ENCODE results near the gene FGR.
A peak's percentile ranks its signal among the peaks of the same experiment; 100 is the strongest.
"Not testable (repeated sequence)": the region's sequence is repeated elsewhere in the genome, so short reads cannot be mapped to it uniquely, and the experiment has no call there.

The FGR gene

DNA sequence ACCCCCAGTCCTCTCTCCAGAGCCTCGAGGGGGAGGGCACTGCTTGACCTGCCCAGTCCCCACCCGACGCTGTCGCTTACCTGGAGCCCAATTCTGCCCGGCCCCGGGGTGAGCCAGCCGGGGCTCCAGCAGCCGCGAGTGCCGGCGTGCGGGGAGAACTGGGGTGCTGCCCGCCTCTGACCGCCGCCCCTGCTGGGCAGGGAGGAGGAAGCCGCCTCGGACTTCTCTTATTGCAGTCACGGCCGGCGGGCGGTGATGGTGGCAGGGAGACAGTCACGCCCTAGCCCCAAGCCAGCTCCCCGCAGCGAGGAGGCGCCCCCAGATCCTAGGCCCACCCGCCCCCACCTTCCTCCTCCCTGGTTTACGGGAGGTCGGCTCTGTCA is at the start of gene FGR:
TSS of gene FGR (minus strand) at position 201 of the 383 bp plus-strand sequence. CDS start 11,269 bp downstream, outside the sequence.
- DNase-seq (ENCODE audit: low read depth), result no peak

DNA sequence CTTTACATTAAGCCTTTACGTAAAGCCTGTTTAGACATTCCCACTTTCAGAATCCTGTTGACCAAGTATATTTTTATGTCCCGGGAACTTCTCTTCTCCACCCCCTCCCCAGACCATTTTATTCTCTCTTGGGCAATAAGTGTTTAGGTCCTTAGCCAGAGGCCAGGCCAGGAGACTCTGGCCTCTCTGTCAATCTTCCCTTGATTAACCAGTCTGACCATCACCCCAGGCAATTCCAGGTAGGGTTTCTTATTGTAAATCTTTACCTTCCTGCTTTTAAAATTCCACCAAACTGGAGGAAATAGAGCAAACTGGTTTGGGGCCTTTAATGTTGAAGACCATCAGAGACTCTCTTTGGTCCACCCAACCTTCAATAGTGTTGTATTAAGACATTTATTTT is 49.2 kb upstream of the FGR start:
- DNase-seq (ENCODE audit: low read depth), result no peak

DNA sequence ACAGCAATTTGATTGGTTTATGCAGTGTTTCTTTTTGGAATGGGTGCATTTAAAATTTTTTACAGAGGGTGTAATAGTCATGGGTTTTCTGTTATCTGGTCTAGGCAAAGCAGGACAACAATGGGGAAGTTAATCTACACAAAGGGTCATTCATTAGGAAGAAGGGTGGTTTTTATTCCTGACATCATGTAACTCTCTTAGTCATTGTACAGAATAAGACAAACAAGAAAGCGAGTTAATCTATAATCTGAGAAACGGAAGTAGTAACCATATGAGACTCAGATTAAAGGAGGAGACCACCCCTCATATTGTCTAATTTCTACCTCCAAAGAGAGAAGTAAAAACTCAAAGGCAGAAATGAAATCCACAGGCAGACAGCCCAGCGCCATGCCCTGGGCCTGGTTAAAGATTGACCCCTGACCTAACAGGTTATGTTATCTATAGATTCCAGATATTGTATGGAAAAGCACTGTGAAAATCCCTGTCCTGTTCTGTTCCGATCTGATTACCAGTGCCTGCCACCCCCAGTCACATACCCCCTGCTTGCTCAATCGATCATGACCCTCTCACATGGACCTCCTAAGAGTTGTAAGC is 47.5 kb upstream of the FGR start:
- DNase-seq (ENCODE audit: low read depth), result no peak

DNA sequence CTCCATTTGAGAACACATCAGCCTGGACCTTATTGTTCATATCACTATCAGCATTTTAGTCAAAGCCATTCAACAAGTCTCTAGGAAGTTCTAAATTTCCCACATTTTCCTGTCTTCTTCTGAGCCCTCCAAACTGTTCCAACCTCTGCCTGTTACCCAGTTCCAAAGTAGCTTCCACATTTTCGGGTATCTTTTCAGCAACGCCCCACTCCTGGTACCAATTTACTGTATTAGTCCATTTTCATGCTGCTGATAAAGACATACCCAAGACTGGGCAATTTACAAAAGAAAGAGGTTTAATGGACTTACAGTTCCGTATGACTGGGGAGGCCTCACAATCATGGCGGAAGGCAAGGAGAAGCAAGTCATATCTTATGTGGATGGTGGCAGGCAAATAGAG is 46.6 kb upstream of the FGR start:
- DNase-seq (ENCODE audit: low read depth), result not testable (repeated sequence)

DNA sequence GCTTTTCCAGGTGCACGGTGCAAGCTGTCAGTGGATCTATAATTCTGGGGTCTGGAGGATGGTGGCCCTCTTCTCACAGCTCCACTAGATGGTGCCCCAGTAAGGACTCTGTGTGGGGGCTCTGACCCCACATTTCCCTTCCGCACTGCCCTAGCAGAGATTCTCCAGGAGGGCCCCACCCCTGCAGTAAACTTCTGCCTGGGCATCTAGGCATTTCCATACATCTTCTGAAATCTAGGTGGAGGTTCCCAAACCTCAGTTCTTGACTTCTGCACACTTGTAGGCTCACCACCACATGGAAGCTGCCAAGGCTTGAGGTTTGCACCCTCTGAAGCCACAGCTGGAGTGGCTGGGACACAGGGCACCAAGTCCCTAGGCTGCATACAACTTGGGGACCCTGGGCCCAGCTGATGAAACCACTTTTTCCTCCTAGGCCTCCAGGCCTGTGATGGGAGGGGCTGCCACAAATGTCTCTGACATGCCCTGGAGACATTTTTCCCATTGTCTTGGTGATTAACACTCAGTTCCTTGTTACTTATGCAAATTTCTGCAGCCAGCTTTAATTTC is 45.3 kb upstream of the FGR start:
- not testable (repeated sequence) for DNase-seq (ENCODE audit: low read depth)

- no peak for DNase-seq (ENCODE audit: low read depth)
Observed at GRCh38 chr1:27678747-27679146, 43.8 kb upstream of the FGR start.

DNA sequence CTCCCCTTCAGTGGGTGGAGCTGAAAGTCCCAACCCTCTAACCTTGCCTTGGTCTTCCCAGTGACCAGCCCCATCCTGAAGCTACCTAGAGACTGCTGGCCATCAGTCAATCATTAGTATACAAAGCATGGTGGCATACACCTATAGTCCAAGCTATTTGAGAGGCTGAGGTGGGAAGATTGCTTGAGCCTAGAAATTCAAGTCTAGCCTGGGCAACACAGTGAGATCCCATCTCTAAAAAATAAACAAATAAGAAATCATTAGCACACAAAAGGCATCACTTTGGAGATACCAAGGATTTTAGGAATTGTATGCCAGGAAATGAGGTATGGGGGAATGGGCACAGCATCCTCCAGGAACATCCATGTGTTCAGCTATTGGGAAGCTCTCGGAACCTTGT is 41.4 kb upstream of the FGR start:
- no peak for DNase-seq (ENCODE audit: low read depth)

DNA sequence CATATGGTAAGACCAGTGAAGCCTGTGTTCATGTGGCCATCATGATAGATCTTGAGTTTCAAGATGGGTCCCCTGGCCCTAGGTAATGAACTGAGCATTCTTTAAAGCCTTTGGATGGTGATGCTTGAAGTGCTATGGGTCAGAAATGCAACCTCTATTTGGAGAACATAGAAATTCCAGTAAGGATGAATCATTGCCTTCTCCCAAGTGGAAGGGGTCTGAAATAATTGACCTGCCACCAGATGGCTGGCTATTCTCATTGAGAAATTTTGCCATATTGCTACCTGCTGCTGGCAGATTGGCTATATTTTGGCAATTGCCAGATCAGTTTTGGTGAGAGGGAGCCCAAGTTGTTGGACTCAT is 37.7 kb upstream of the FGR start:
- no peak for DNase-seq (ENCODE audit: low read depth)

DNA sequence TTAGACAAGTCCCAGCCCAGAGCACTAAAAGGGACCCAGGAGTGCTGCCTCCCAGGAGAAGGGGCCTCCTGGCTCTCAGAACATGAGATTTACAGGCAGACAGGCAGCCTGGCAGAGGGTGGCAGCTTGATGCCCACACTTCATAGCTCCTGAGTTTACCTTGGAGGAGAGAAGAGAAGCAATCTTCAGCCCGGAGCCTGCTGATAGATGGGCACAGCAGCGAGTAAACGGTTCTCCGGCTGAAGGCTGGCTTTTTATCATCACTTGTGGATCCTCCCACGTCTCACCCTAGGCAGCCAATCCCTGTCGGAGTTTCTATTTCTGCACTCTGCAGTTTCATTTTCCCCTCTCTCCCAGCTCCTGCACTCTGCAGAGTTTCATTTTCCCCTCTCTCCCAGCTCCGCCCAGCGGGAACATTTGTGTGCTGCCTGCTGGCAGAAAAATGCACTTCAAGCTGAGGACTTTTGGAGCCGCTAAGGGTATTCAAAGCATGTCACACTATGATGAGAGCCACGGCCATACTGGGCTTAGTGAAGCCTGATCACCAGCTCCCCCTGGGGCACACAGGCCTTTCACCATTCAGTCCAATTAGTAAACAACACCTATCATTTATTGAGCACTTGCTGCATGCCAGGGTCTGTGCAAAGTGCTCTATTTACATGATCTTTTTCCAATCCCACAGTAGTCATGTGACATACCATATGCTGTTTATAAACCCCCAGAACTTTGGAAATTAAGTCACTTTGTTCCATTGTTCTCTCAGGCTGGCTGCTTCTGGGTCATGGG is 37.2 kb upstream of the FGR start, which contains the start of gene IFI6:
TSS of gene IFI6 (minus strand) at position 229 of the 786 bp plus-strand sequence. CDS start 2,878 bp downstream, outside the sequence.
- DNase-seq (ENCODE audit: low read depth), result peak; percentile 54

- DNase-seq (ENCODE audit: low read depth), result no peak
Observed at GRCh38 chr1:27669876-27670275, 34.9 kb upstream of the FGR start.

GRCh38 chr1:27668808-27669723 is 34.1 kb upstream of the FGR start:
- DNase-seq (ENCODE audit: low read depth), result peak; percentile 71

DNA sequence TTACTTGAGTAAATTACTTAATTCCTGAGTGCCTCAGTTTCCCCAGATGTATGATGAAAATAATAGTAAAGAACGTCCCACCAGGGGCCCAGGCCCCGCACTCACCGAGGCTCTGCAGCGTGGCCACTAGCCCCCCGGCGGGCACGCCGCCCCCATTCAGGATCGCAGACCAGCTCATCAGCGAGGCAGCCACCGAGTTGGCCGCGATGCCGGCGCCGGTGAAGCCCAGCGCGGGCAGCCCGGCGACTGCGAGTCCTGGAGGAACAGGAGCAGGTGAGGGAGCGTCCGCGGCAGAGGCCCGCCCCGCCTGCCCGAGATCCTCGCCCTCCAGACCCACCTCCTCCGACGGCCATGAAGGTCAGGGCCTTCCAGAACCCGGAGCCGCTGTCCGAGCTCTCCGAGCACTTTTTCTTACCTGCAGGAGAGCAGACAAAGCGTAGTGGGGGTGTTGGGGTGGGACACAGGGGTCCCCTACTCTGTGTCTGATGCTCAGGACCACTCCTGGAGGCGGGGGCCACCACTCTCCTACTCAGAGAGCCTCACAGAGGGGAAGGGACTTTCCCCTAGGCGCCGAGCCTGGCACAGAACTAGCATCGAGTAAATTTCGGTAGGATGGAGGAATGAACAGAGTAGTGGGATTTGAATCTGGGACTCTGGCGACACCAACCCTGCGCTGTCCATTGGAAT is 33.3 kb upstream of the FGR start:
- DNase-seq (ENCODE audit: low read depth), result no peak

GRCh38 chr1:27666791-27667254 is 31.8 kb upstream of the FGR start:
- no peak for DNase-seq (ENCODE audit: low read depth)

DNA sequence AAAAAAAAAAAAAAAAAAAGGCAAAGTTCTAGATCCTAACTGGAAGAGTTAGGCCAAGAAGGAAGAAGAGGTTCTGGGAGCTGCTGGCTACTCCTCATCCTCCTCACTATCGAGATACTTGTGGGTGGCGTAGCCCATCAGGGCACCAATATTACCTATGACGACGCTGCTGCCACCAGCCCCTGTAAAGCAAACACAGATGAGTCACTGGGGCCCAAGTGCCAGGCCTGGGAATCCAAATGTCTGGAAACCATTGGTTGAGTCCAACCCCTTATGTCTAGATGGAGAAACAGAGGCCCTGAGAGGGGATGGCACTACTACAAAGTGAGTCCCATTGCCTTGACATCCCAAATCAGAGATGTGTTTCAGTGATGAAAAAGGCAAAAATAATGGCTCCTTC is 31.3 kb upstream of the FGR start:
- DNase-seq (ENCODE audit: low read depth), result no peak

- no peak for DNase-seq (ENCODE audit: low read depth)
Observed at GRCh38 chr1:27665016-27665651, 30.1 kb upstream of the FGR start.

DNA sequence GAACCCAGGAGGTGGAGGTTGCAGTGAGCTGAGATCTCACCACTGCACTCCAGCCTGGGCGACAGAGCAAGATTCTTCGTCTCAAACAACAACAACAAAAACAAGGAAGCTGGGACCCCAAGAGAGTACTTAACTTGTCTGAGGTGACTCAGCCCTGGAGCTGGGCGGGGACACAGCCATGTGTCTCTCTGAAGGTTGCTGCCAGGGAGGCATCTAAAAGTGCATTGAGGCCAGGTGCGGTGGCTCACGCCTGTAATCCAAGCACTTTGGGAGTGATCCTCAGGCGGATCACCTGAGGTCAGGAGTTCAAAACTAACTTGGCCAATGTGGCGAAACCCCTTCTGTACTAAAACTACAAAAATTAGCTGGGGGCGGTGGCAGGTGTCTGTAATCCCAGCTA is 29.3 kb upstream of the FGR start:
- no peak for DNase-seq (ENCODE audit: low read depth)

DNA sequence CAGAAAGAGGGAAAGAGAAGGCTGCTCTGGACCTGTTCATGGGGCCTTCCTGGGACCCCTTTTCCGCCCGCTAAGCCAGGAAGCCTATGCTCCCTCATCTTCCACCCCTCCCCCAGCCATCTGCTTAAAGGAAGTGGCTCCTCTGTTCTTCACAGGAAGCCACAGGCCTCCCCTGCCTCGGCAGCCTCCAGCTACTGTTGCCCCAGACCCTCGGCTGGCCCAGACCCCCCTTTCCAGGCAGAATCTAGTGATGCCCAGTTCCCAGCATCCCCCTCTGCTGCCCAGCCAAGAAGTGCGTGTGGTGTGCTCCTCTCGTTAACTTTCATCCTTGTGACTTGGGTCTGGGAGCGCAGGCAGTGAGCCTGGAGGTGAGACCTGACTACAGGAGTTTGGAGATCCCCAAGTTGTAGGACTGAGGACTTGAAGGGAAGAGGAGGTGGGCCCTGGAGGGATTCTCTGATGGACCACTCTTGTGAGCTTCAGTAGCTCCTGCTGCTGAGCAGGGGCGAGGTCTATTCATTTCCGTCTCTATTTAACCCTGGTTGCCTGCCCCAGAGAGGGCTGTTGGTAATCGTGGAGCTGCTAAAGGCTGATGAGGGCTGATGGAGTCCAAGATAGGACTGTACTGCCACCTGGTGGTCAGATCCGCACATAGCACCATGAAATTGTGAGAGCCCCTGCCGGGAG is 27.9 kb upstream of the FGR start:
- DNase-seq (ENCODE audit: low read depth), result peak; percentile 73

- DNase-seq (ENCODE audit: low read depth), result no peak
Observed at GRCh38 chr1:27662261-27662660, 27.3 kb upstream of the FGR start.

DNA sequence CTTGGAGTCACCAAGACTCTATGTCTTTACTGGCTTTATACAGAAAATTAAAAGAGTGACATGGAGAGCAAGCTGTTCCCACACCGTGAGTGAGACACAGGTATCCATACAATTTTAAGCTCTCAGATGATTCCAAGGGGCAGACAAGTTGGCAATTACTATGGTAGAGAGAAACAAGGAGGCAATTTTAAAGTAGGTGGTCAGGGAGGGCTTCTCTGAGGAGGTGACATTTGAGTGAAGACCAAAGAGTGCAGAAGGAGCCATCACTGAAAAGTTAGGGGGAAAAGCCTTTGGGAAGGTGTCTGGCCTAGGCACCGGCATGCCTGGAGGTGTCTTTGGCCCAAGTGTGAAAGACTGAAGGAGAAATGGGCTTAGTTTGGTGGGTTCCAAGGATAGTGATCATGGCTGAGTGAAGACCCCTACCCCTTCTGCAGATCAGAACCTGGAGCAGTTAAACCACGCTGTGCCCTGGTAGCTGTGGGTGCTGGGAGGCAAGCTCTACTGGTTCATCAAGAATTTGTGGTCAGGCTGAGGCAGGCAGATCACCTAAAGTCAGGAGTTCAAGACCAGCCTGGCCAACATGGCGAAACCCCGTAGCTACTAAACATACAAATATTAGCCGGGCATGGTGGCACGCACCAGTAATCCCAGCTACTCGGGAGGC is 26.6 kb upstream of the FGR start:
- no peak for DNase-seq (ENCODE audit: low read depth)

GRCh38 chr1:27660300-27660835 is 25.4 kb upstream of the FGR start:
- DNase-seq (ENCODE audit: low read depth), result no peak

Data from stimulated activated CD8-positive, alpha-beta memory T cell treated with anti-CD3 and anti-CD28 coated beads, Interleukin-12 subunit alpha, Interleukin-12 subunit beta, amount 100 ng/mL, for 4 hours (primary cell).